Epithelial cell of proximal tubule (primary cell): ENCODE results near the gene CIITA. TPM values are rescaled to one million over a fixed set of nuclear protein-coding genes. Genes with fewer than 3 reads are reported as not detected.

Experiments
- DNase-seq: peaks from one replicate; pipeline ENCODE4 v3.0.0-alpha.2; 2011; ENCODE audit warnings: low read depth
- H3K4me3 ChIP-seq: 2 replicates; pipeline ENCODE4 v1.5.1; 2011; ENCODE audit warnings: low read depth, mild to moderate bottlenecking, low read length
- CTCF ChIP-seq: conservative IDR thresholded peaks from 2 replicates; pipeline ENCODE4 v1.5.1; 2012; ENCODE audit warnings: low read depth, mild to moderate bottlenecking, low read length
- total RNA-seq: library from RNA; depleted of rRNA; stranded (reverse); fragments of >200 nt; gene quantifications from 2 replicates; pipeline ENCODE4 v1.2.3, GENCODE V29; 2015

CIITA gene
- total RNA-seq, 1 donor from 2014 or later: not detected

- H3K4me3 ChIP-seq: no peak overlapping the region
- no peak for TF ChIP-seq CTCF
- no peak for DNase-seq
These were observed 91.5 kb downstream of the CIITA start for GRCh38 chr16:10968498-10968897.

- TF ChIP-seq CTCF: no peak
- DNase-seq: no peak
- no peak overlapping the region for H3K4me3 ChIP-seq
These were observed 92.6 kb downstream of the CIITA start for GRCh38 chr16:10969615-10970014.

- H3K4me3 ChIP-seq: no peak overlapping the region
- DNase-seq: no peak
- no peak for TF ChIP-seq CTCF
These were observed 93.1 kb downstream of the CIITA start for GRCh38 chr16:10970065-10970464.

GRCh38 chr16:10971560-10971961 lies 94.6 kb downstream of the CIITA start:
- no peak for DNase-seq
- H3K4me3 ChIP-seq: no peak overlapping the region
- TF ChIP-seq CTCF: peak; percentile 75

- no peak overlapping the region for H3K4me3 ChIP-seq
- no peak for DNase-seq
- no peak for TF ChIP-seq CTCF
These were observed 95.3 kb downstream of the CIITA start for GRCh38 chr16:10972108-10972818.

GRCh38 chr16:10972819-10973464 lies 95.9 kb downstream of the CIITA start:
- DNase-seq: no peak
- H3K4me3 ChIP-seq: no peak overlapping the region
- TF ChIP-seq CTCF: no peak

GRCh38 chr16:10976634-10977033 lies 99.6 kb downstream of the CIITA start:
- no peak for TF ChIP-seq CTCF
- DNase-seq: no peak
- no peak overlapping the region for H3K4me3 ChIP-seq
